HG03139 (cell line): ENCODE data around the gene TPK1.

Experiments used
- ATAC-seq: cut with Tn5 transposase; IDR thresholded peaks from one replicate; pipeline ENCODE4 v1.9.1; 2021; ENCODE audit not compliant: unreplicated experiment

The TPK1 gene

DNA sequence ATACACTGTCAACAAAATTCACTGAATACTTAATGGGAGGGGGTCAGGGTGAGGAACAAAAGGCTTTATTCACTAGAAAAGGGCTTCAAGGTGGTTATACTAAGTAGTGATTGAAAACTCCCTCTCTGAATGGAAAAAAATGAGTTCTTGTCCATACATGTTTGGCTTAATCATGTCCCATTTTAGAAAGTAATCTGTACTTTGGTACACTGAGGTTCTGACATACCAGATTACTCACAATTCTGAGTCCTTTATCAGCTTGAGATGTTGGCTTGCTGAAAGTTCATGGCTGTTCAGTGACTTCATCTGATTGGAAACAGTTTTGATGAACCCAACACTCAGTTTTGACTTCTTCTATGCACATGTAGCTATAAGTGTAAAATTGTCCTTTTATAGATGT is 419.5 kb downstream of the TPK1 start:
- ATAC-seq, result no peak

GRCh38 chr7:144415858-144416257 is 420.0 kb downstream of the TPK1 start:
- no peak for ATAC-seq

DNA sequence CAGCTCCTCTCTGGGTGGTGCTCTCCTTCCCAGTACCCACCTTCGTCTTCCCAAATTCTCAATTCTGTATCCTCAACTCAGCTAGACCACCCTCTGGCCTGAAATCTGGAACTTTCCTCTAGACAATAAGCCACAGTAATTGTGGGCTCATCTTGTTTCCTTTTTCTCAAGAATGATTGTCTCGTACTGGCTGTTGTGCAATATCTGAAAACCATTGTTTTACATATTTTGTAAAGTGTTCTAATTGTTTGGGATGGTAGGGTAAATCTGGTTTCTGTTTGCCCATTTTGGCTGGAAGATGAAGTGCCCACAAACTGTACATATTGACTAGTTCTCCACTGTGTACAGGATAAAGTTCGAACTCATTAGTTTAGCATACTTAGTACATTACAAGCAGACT is 421.0 kb downstream of the TPK1 start:
- ATAC-seq, result no peak

DNA sequence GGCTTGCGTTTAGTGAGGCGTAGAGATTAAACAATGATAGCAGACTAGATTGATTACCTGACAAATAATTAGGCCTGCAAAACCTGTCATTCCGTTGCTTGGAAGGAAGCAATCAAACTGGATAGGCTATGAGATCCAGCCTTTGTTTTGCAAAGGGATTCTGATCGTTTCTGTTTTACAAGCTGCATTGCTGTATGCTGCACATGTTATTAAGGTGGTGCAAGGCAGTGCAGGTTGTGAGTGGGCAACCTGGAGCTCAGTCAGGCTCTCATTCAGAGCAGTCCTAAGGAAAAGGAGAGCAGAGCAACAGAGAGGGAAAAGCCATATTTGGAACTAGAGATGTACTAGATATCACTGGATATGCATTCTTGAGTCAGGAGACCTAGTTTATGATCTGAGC is 425.4 kb downstream of the TPK1 start:
- ATAC-seq, result no peak

- ATAC-seq, result no peak
Measured at GRCh38 chr7:144408121-144408520, 427.7 kb downstream of the TPK1 start.

DNA sequence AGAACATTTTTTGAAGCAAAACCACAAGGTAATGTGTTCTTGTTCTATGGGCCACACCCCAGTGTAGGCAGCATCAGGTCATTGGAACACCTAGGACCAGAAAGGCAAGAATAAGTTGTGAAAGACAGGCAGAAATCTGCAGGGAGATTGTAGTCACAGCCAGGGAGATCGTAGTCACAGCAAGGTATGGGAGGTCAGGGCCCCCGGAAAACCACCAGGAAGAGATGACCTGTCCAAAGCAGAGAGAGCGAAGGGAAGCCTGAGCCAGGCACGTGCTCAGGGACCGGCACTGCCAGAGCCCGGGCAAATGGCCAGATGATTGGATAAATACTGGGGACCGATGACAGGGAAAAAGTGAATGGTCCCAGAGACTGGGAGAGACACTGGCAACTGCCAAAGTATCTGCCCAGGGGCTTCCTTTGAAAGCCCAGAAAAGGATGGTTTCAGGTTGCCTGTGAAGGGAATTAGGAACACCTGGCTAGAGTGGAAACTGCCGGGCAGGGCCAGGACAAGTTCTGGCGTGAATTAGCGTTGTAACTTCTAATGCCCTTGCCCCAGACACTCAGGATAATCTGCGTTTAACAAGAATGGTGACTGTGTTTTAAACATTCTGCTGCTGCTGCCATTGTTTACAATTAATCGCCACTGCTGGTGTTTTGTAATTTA is 428.5 kb downstream of the TPK1 start:
- ATAC-seq, result no peak

GRCh38 chr7:144404946-144405345 is 430.9 kb downstream of the TPK1 start:
- ATAC-seq, result no peak

DNA sequence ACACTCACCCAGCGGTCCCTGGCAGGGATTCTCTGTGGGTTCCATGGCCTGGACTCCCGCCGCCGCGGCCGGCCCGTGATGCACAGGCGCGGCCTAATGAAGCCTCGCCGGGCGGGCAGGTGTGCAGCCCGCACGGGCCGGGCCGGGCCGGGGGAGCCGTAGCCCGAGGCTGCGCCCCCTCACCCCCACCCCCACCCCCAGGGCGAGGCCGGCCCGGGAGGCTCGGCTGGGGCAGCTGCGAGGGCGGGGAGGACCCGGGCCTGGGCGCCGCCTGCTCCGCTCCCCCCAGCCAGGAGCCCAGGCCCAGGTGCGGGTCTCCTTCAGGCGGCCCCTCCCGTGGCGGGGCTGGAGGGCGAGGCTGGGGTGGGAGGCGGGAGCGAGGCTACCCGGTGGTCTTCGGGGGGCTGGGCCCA is 432.2 kb downstream of the TPK1 start, which contains the start of gene NOBOX:
Gene NOBOX (minus strand): TSS at position 45 of the 413 bp plus-strand sequence.
- ATAC-seq, result no peak

DNA sequence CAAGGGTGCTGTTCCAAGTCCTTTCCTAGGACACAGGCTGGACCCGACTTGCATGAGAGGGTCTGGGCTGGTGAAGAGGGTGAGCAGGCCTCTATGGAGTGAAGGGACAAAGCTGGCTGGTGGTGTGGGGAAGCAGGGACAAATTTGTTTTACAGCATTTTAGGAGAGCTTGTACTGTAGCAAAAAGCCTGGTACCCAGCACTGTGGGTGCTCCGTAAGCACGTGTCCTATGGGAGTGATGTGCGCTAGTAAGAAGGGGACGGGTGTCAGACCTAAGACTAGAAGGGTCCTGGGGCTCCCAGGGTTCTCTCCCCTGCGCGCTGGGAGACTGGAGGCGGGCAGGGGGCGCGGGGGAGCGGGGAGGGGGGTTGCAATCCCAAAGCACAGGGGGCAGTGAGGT is 432.8 kb downstream of the TPK1 start:
- ATAC-seq, result no peak
